Pons (tissue), 1 donor: ENCODE measurements around the gene PPP4R3B.
"Not testable (repeated sequence)": the region's sequence is repeated elsewhere in the genome, so short reads cannot be mapped to it uniquely, and the experiment has no call there.

Source experiments
- DNase-seq: peaks from one replicate; pipeline ENCODE4 v3.0.0-alpha.2; 2016; ENCODE audit warnings: low spot score

The PPP4R3B gene

DNA sequence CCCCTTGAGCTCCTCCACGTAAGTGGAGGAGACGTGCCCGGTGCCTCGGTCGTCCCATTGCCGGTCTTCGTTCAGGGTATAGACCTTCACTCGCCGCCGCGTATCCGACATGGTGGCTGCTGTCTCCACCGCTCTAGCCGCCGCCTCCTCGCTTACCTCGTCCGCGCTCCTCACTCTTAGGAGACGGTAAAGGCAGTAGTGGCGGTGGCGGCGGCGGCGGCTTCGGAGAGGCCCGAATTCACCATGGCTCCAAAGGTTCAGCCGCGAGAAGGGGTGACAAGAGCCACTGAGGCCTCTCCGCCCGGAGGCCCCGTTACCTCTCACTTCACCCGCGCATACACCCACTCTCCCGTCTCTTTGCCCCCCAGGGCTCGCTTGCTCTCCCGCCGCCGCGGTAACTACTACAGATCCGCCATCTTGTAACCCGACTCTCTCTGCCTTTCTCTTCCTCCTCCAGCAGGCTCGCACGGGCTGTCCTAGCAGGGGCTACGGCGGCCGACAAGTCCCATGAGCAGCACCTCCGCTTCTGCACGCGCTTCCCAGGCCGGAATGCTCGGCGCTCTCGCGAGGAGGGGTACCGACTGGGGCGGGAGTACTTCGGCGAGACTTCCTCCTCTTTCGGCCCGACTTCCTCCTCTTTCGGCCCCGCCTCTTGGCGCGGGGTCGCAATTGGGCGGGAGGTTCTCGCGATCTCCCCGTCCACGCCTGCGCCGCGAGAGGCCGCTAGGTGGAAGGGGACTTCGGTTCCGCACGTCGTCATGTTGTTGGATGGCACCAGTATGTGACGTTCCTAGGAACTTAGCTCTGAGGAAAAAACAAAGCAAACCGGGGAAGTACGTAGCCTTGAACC lies at the start of gene PPP4R3B:
Gene PPP4R3B, minus strand, starts transcription at position 448 of the 850 bp plus-strand sequence. Its CDS starts 337 bp downstream, at position 111.
- peak; percentile 99 for DNase-seq

GRCh38 chr2:55653255-55653654 lies 35.8 kb upstream of the PPP4R3B start:
- DNase-seq: no peak

DNA sequence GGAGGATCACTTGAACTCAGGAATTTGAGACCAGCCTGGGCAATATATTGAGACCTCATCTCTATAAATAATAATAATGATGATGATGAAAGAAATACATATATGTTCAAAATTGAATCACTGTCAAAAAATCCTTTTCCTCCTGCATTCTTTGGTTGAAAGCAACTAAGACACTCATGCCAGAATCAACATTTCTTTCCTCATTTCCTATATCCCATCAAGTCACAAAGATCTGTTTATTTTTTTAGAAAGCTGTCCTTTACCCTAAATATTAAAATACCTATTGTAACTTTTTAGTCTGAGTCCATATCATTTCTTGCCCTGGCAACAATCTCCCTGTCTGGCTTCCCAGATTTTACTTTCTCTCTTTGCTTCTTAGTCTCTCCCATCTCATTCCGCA lies 31.8 kb upstream of the PPP4R3B start:
- DNase-seq: no peak

- no peak for DNase-seq
These were observed 19.4 kb upstream of the PPP4R3B start for GRCh38 chr2:55636831-55637230.

DNA sequence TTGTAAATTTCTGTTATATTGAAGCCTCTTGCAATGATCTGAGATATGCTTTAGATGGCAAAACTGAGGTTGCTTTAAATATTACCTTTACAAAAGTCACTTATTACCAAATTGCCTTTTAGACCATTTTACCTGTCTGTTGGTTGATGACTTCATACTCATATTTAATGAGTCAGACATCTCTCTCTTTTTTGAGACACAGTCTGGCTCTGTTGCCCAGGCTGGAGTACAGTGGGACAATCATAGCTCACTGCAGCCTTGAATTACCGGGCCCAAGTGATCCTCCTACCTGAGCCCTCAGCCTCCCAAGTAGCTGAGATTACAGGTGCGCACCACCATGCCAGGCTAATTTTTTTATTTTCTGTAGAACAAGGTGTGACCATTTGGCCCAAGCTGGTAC lies 11.5 kb upstream of the PPP4R3B start:
- DNase-seq: no peak

- DNase-seq: no peak
These were observed 10.5 kb upstream of the PPP4R3B start for GRCh38 chr2:55627915-55628314.

GRCh38 chr2:55621802-55622201 lies 4.4 kb upstream of the PPP4R3B start:
- no peak for DNase-seq

GRCh38 chr2:55620123-55620779 lies 2.8 kb upstream of the PPP4R3B start:
- no peak for DNase-seq

- DNase-seq: peak; percentile 74
These were observed 1.0 kb upstream of the PPP4R3B start for GRCh38 chr2:55618275-55619055.

DNA sequence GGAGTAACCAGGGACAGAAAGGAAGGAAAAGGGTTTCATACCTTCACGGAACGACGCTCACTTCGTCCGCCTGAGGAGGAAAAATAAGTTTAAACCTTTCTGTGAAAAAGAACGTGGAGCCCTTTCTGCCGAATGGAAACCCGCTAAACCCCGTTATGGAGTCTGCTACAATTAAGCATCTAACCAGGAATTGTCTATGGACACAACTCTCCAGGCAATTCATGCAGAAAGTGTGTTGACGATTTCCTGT lies 528 bp upstream of the PPP4R3B start:
- DNase-seq: no peak

DNA sequence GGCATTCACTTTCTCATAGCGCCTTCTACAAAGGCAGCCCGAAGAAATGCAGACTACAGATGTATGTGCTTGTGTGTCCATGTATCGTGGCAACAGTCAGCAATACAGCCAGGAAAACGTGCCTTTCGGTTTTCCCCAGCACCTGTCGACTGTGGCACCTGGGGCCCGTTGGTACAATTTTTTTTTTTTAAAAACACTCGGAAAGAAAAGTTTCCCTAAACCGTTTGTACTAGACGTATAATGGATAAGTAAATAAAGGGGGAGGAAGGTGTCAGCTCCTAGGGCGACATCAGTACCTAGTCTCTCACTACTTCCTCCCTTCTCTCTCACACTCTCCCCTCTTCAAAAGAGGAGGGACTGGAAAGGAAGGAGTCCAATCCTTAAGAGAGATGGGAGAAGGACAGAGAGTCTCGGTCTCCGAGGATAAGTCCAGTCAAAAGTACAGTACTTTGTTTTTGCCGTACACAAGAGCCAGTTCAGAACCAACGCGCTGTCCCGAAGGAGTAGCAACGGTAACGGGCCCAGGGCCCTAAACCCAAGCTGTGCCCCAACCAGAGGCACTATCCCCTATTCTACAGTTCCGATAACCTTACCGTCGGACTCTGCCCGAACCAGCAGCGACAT lies 759 bp downstream of the PPP4R3B start:
- peak; percentile 62 for DNase-seq

DNA sequence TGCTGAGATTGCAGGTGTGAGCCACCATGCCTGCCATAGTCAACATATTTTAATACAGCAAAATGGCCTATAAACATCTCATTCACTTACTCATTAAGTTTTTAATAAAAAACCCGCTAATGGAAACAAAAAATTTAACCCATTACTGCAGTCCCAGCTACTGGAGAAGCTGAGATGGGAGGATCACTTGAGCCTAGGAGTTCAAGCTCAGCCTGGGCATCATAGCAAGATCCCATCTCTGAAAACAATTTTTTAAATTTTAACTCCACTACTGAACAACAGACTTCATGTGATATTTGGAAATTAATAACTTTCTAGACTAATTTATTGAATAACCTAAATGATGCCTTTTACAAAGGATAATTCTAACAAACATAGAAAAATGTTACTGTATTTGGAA lies 5.4 kb downstream of the PPP4R3B start:
- DNase-seq: no peak

GRCh38 chr2:55610954-55611743 lies 6.3 kb downstream of the PPP4R3B start:
- no peak for DNase-seq

- DNase-seq: no peak
These were observed 7.4 kb downstream of the PPP4R3B start for GRCh38 chr2:55609938-55610578.

DNA sequence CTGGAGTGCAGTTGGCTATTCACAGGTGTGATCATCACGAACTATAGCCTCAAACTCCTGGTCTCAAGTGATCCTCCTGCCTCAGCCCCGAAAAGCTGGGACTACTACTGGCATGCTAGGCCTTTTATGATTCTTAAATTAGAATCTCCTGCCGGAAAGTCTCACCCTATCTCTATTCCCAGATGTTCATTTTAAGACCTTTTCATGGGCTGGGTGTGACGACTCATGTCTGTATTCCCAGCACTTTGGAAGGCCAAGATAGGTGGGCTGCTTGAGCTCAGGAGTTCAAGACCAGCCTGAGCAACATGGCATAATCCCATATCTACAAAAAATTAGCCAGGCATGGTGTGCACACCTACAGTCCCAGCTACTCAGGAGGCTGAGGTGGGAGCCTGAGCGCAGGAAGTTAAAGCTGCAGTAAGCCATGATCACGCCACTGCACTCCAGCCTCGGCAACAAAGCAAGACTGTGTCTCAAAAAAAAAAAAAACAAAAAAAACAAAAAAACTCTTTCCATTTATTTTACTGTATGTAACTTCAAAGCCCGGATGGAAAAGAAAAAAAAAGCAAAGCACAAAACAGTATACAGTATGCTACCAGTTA lies 8.1 kb downstream of the PPP4R3B start:
- DNase-seq: no peak

DNA sequence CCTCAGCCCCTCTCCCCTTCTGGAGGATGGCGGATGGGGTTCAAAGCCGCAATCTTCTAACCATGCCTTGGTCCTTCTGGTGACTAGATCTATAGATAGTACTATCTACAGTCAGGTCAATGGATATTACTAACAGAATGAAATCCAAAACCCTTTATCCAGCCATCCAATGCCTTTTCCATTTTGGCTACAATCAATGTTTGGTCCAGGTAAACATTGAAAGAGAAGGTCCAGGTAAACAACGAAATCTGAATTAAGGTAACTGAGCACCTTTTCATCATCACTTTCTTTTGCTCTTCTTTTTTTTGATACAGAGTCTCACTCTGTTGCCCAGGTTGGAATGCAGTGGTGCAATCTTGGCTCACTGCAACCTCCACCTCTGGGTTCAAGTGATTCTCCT lies 9.7 kb downstream of the PPP4R3B start:
- DNase-seq: no peak

DNA sequence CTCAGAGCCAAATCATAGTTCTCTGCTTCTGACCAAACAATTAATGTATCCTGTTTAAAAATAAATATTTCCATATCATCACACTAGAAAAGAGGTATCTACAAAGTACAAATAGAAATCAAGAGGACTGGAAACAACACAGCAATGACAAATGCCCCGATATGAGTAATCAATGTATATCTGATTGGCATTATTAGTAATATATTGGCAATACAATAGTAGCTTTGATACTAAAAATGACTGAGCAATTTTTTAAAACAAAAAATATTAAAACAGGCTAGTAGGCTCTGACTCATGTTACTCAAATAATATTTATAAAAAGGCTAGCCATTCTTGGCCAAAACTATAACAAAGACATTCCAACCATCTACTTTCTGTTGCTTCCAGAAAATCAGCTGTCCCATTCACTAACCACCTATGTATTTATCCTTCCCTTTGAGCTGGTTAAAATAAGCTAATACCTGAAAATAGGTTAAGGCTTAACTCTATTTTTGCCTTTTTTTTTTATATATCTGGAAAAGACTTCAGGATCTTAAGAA lies 13.3 kb downstream of the PPP4R3B start:
- no peak for DNase-seq

DNA sequence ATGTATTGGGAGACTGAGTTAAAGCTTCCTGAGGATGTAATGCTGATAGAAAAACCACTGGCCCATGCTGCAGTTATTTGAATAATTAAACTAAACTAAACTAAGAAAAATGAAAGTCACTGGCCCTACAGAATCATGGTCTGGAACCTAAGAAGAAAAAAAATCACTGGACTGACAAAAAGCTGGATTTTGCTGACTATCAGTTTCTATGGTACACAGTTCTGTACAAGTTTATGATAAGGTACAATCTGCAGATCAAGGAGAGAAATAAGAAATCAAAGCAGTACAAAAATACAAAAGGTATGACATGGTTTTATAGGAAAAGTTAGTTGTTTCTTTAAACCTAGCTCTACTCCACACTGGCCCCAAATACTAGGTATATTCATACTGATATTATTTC lies 15.6 kb downstream of the PPP4R3B start:
- DNase-seq: no peak

- DNase-seq: no peak
These were observed 19.2 kb downstream of the PPP4R3B start for GRCh38 chr2:55598056-55598795.

DNA sequence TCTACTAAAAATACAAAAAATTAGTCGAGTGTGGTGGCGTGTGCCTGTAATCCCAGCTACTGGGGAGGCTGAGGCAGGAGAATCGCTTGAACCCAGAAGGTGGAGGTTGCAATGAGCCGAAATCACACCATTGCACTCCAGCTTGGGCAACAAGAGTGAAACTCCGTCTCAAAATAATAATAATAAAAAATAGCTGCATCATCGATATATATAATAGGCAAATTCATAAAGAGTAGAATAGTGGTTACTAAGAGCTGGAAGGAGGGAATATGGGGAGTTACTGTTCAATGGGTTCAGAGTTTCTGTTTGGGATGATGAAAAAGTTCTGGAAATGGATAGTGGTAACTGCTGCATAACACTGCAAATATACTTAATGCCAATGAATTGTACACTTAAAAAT lies 20.6 kb downstream of the PPP4R3B start:
- not testable (repeated sequence) for DNase-seq
